CD8-positive, alpha-beta memory T cell (primary cell): ENCODE measurements around the gene BRD4. TPM values are rescaled to one million over a fixed set of nuclear protein-coding genes. Genes with fewer than 3 reads are reported as not detected.

ENCODE experiments used
- CTCF ChIA-PET: fragments of 350-600 bp; sonication (Branson Sonifier 250); formaldehyde crosslinking; loops from one replicate; lab custom pipeline; 2021; ENCODE audit warnings: antibody characterized with exemption; lab: Charles Lee
- POLR2A ChIA-PET: fragments of 350-600 bp; sonication (Branson Sonifier 250); formaldehyde crosslinking; loops from one replicate; lab custom pipeline; 2021; ENCODE audit warnings: antibody characterized with exemption; lab: Charles Lee
- DNase-seq, 5 donors: peaks; one replicate each; pipeline versions ENCODE4 v3.0.0 to v3.0.0-alpha.2; 2020 to 2022; ENCODE audit warnings: mixed read lengths in 1 of 5
- H3K27ac ChIP-seq: one replicate; pipeline ENCODE4 v1.7.0; 2013; ENCODE audit warnings: low read depth, mild to moderate bottlenecking, low read length, moderate library complexity
- H3K27me3 ChIP-seq: 2 replicates; pipeline ENCODE4 v1.7.0; 2013; ENCODE audit warnings: low read length, mild to moderate bottlenecking; ENCODE audit not compliant: insufficient read depth, poor library complexity, severe bottlenecking
- H3K36me3 ChIP-seq: 2 replicates; pipeline ENCODE4 v1.7.0; 2013; ENCODE audit warnings: mild to moderate bottlenecking, low read length, moderate library complexity; ENCODE audit not compliant: insufficient read depth
- H3K4me1 ChIP-seq: 2 replicates; pipeline ENCODE4 v1.7.0; 2013; ENCODE audit warnings: mild to moderate bottlenecking, low read length, moderate library complexity; ENCODE audit not compliant: insufficient read depth
- H3K4me3 ChIP-seq: 2 replicates; pipeline ENCODE4 v1.7.0; 2013; ENCODE audit warnings: mild to moderate bottlenecking, low read length
- H3K9me3 ChIP-seq: 2 replicates; pipeline ENCODE4 v1.7.0; 2013; ENCODE audit warnings: mild to moderate bottlenecking, low read length
- H3K27ac Mint-ChIP-seq, 8 donors: one replicate each; pipeline ENCODE4 v1.8.0; 2020 to 2021; ENCODE audit warnings: mixed read lengths in 8 of 8, mild to moderate bottlenecking in 6 of 8, inconsistent platforms in 3 of 8, moderate library complexity in 3 of 8
- H3K27me3 Mint-ChIP-seq, 2 donors: one replicate each; pipeline ENCODE4 v1.8.0; 2020 to 2021; ENCODE audit warnings: mixed read lengths in 2 of 2, mild to moderate bottlenecking in 1 of 2, moderate library complexity in 1 of 2
- H3K36me3 Mint-ChIP-seq, 3 donors: one replicate each; pipeline ENCODE4 v1.8.0; 2020 to 2021; ENCODE audit warnings: mixed read lengths in 3 of 3, inconsistent platforms in 1 of 3, mild to moderate bottlenecking in 1 of 3
- H3K4me1 Mint-ChIP-seq, 3 donors: one replicate each; pipeline ENCODE4 v1.8.0; 2020 to 2021; ENCODE audit warnings: mixed read lengths in 3 of 3, inconsistent platforms in 1 of 3, mild to moderate bottlenecking in 1 of 3
- H3K4me3 Mint-ChIP-seq, 7 donors: one replicate each; pipeline ENCODE4 v1.8.0; 2020 to 2021; ENCODE audit warnings: mixed read lengths in 7 of 7, mild to moderate bottlenecking in 6 of 7, moderate library complexity in 4 of 7, inconsistent platforms in 2 of 7
- H3K9me3 Mint-ChIP-seq, 5 donors: one replicate each; pipeline ENCODE4 v1.8.0; 2020 to 2022; ENCODE audit warnings: mixed read lengths in 5 of 5, mild to moderate bottlenecking in 3 of 5, moderate library complexity in 2 of 5, inconsistent platforms in 1 of 5
- polyA plus RNA-seq: library from polyadenylated mRNA; unstranded; fragments of 300-500 nt; fragmentation: Illumina TruSeq; gene quantifications from one replicate; pipeline ENCODE4 v1.2.3, GENCODE V29; 2021
- total RNA-seq, 2 experiments: library from RNA; stranded (reverse); gene quantifications; one replicate each; pipeline ENCODE4 v1.2.3, GENCODE V29; 2021

The BRD4 gene
- total and polyA plus RNA-seq, 3 experiments from 2014 or later: 35.3 to 109 (median 101) TPM

- H3K27me3 Mint-ChIP-seq: no peaks in the 10 kb centered on the region
- H3K9me3 Mint-ChIP-seq: no peaks in the 10 kb centered on the region
- H3K4me1 ChIP-seq: no peaks in the 10 kb centered on the region
- H3K9me3 ChIP-seq: no peaks in the 10 kb centered on the region
- H3K27me3 ChIP-seq: no peaks in the 10 kb centered on the region
- ChIA-PET CTCF (no interaction called here), POLR2A (interaction anchor here (0.6 kb wide), 1 partner anchor 756 kb away, joined by 4 read pairs; no protein-coding TSS in a partner anchor)
- H3K27ac Mint-ChIP-seq: peak overlapping the region in 1 of 8 donors; percentile 52
- H3K4me3 ChIP-seq: no peak overlapping the region
- peaks cover 0 to 8% (median 6%) of the 10 kb centered on the region in 3 donors for H3K4me1 Mint-ChIP-seq
- no peak for DNase-seq
- H3K4me3 Mint-ChIP-seq: no peak overlapping the region
- H3K27ac ChIP-seq: no peak overlapping the region
- peaks cover 78% of the 10 kb centered on the region for H3K36me3 ChIP-seq
- peaks cover 4 to 96% (median 9%) of the 10 kb centered on the region in 3 donors for H3K36me3 Mint-ChIP-seq
Measured at GRCh38 chr19:15251749-15252397, 80.5 kb downstream of the BRD4 start.

- Histone ChIP-seq H3K4me1 (no peaks in the 10 kb centered on the region), H3K9me3 (no peaks in the 10 kb centered on the region), H3K36me3 (peaks cover 75% of the 10 kb centered on the region), H3K27me3 (no peaks in the 10 kb centered on the region), H3K27ac (no peak overlapping the region), H3K4me3 (no peak overlapping the region)
- peaks cover 3 to 96% (median 7%) of the 10 kb centered on the region in 3 donors for H3K36me3 Mint-ChIP-seq
- POLR2A ChIA-PET: no interaction called here
- CTCF ChIA-PET: interaction anchor here (0.9 to 1.4 kb wide), 2 partner anchors 12 to 168 kb away, joined by 3 to 5 read pairs; partner anchors contain the start of gene AKAP8L
- no peak for DNase-seq
- H3K27me3 Mint-ChIP-seq: no peaks in the 10 kb centered on the region
- peaks cover 0 to 8% (median 6%) of the 10 kb centered on the region in 3 donors for H3K4me1 Mint-ChIP-seq
- H3K9me3 Mint-ChIP-seq: no peaks in the 10 kb centered on the region
- no peak overlapping the region for H3K4me3 Mint-ChIP-seq
- H3K27ac Mint-ChIP-seq: no peak overlapping the region
Measured at GRCh38 chr19:15251010-15251748, 81.2 kb downstream of the BRD4 start.

- DNase-seq: no peak
- H3K4me3 ChIP-seq: no peak overlapping the region
- Mint-ChIP-seq H3K9me3 (no peaks in the 10 kb centered on the region), H3K36me3 (peaks cover 0 to 96% (median 6%) of the 10 kb centered on the region in 3 donors), H3K27me3 (peaks cover 0 to 2% of the 10 kb centered on the region in 2 donors), H3K4me1 (peaks cover 0 to 8% (median 6%) of the 10 kb centered on the region in 3 donors), H3K27ac (no peak overlapping the region), H3K4me3 (no peak overlapping the region)
- H3K27me3 ChIP-seq: no peaks in the 10 kb centered on the region
- H3K4me1 ChIP-seq: no peaks in the 10 kb centered on the region
- CTCF ChIA-PET: interaction anchor here (0.9 to 1.4 kb wide), 2 partner anchors 12 to 169 kb away, joined by 3 to 5 read pairs; partner anchors contain the start of gene AKAP8L
- H3K9me3 ChIP-seq: no peaks in the 10 kb centered on the region
- H3K27ac ChIP-seq: no peak overlapping the region
- POLR2A ChIA-PET: no interaction called here
- H3K36me3 ChIP-seq: peaks cover 71% of the 10 kb centered on the region
Measured at GRCh38 chr19:15250640-15250993, 81.7 kb downstream of the BRD4 start.

GRCh38 chr19:15249972-15250639 is 82.2 kb downstream of the BRD4 start:
- peaks cover 0 to 8% (median 6%) of the 10 kb centered on the region in 3 donors for H3K4me1 Mint-ChIP-seq
- peaks cover 0 to 96% (median 4%) of the 10 kb centered on the region in 3 donors for H3K36me3 Mint-ChIP-seq
- H3K4me3 Mint-ChIP-seq: no peak overlapping the region
- H3K9me3 ChIP-seq: no peaks in the 10 kb centered on the region
- no peaks in the 10 kb centered on the region for H3K27me3 ChIP-seq
- no peak overlapping the region for H3K4me3 ChIP-seq
- no peaks in the 10 kb centered on the region for H3K4me1 ChIP-seq
- H3K27ac Mint-ChIP-seq: peak overlapping the region in 1 of 8 donors; percentile 90
- peaks cover 71% of the 10 kb centered on the region for H3K36me3 ChIP-seq
- no peak for DNase-seq
- no peak overlapping the region for H3K27ac ChIP-seq
- ChIA-PET POLR2A (no interaction called here), CTCF (interaction anchor here (0.9 to 1.4 kb wide), 2 partner anchors 13 to 169 kb away, joined by 3 to 5 read pairs; partner anchors contain the start of gene AKAP8L)
- no peaks in the 10 kb centered on the region for H3K9me3 Mint-ChIP-seq
- H3K27me3 Mint-ChIP-seq: peaks cover 0 to 2% of the 10 kb centered on the region in 2 donors

- H3K4me1 Mint-ChIP-seq: peaks cover 0 to 8% (median 6%) of the 10 kb centered on the region in 3 donors
- ChIA-PET POLR2A (no interaction called here), CTCF (no interaction called here)
- peaks cover 71% of the 10 kb centered on the region for H3K36me3 ChIP-seq
- peak overlapping the region in 1 of 7 donors; percentile 32 for H3K4me3 Mint-ChIP-seq
- no peak overlapping the region for H3K27ac Mint-ChIP-seq
- peaks cover 0 to 96% (median 6%) of the 10 kb centered on the region in 3 donors for H3K36me3 Mint-ChIP-seq
- no peaks in the 10 kb centered on the region for H3K9me3 ChIP-seq
- no peaks in the 10 kb centered on the region for H3K9me3 Mint-ChIP-seq
- no peak overlapping the region for H3K4me3 ChIP-seq
- no peaks in the 10 kb centered on the region for H3K4me1 ChIP-seq
- DNase-seq: no peak
- H3K27me3 ChIP-seq: no peaks in the 10 kb centered on the region
- peaks cover 0 to 2% of the 10 kb centered on the region in 2 donors for H3K27me3 Mint-ChIP-seq
- H3K27ac ChIP-seq: no peak overlapping the region
Measured at GRCh38 chr19:15249528-15249874, 82.8 kb downstream of the BRD4 start.

- Mint-ChIP-seq H3K4me1 (peaks cover 0 to 8% (median 6%) of the 10 kb centered on the region in 3 donors), H3K27me3 (peaks cover 0 to 2% of the 10 kb centered on the region in 2 donors), H3K9me3 (no peaks in the 10 kb centered on the region), H3K4me3 (no peak overlapping the region), H3K27ac (no peak overlapping the region), H3K36me3 (peaks cover 1 to 94% (median 6%) of the 10 kb centered on the region in 3 donors)
- Histone ChIP-seq H3K27me3 (no peaks in the 10 kb centered on the region), H3K4me3 (no peak overlapping the region), H3K27ac (no peak overlapping the region), H3K9me3 (no peaks in the 10 kb centered on the region), H3K4me1 (no peaks in the 10 kb centered on the region), H3K36me3 (peaks cover 68% of the 10 kb centered on the region)
- DNase-seq: no peak
- POLR2A ChIA-PET: no interaction called here
- CTCF ChIA-PET: no interaction called here
Measured at GRCh38 chr19:15248648-15249527, 83.5 kb downstream of the BRD4 start.

- Histone ChIP-seq H3K4me3 (no peak overlapping the region), H3K9me3 (no peaks in the 10 kb centered on the region), H3K36me3 (peaks cover 66% of the 10 kb centered on the region), H3K27ac (no peak overlapping the region), H3K27me3 (no peaks in the 10 kb centered on the region), H3K4me1 (no peaks in the 10 kb centered on the region)
- Mint-ChIP-seq H3K4me1 (peaks cover 0 to 8% (median 6%) of the 10 kb centered on the region in 3 donors), H3K4me3 (no peak overlapping the region), H3K9me3 (no peaks in the 10 kb centered on the region), H3K36me3 (peaks cover 6 to 92% (median 9%) of the 10 kb centered on the region in 3 donors), H3K27ac (peak overlapping the region in 1 of 8 donors; percentile 46), H3K27me3 (peaks cover 0 to 2% of the 10 kb centered on the region in 2 donors)
- ChIA-PET CTCF (no interaction called here), POLR2A (no interaction called here)
- no peak for DNase-seq
Measured at GRCh38 chr19:15248106-15248505, 84.2 kb downstream of the BRD4 start.
